ENCODE results near the gene B3GALNT1.

GRCh38 chr3:161153480-161153879 is 48.3 kb upstream of the B3GALNT1 start:
- TF ChIP-seq, protein P1, sequence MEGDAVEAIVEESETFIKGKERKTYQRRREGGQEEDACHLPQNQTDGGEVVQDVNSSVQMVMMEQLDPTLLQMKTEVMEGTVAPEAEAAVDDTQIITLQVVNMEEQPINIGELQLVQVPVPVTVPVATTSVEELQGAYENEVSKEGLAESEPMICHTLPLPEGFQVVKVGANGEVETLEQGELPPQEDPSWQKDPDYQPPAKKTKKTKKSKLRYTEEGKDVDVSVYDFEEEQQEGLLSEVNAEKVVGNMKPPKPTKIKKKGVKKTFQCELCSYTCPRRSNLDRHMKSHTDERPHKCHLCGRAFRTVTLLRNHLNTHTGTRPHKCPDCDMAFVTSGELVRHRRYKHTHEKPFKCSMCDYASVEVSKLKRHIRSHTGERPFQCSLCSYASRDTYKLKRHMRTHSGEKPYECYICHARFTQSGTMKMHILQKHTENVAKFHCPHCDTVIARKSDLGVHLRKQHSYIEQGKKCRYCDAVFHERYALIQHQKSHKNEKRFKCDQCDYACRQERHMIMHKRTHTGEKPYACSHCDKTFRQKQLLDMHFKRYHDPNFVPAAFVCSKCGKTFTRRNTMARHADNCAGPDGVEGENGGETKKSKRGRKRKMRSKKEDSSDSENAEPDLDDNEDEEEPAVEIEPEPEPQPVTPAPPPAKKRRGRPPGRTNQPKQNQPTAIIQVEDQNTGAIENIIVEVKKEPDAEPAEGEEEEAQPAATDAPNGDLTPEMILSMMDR (IDR thresholded peaks at IDR 0.05) = no peak
- TF ChIP-seq POLR2A (IDR thresholded peaks at IDR 0.05) = no peak

All from thyroid gland (tissue), 4 donors.